Stimulated activated CD8-positive, alpha-beta memory T cell treated with anti-CD3 and anti-CD28 coated beads, Interleukin-12 subunit alpha, Interleukin-12 subunit beta, amount 100 ng/mL, for 24 hours (primary cell): ENCODE results near the gene CRHR1.
"Not testable (repeated sequence)": the region's sequence is repeated elsewhere in the genome, so short reads cannot be mapped to it uniquely, and the experiment has no call there.

ENCODE experiments used
- DNase-seq: peaks from one replicate; pipeline ENCODE4 v3.0.0-alpha.2; 2020; ENCODE audit errors: extremely low read depth

The CRHR1 gene

GRCh38 chr17:45784293-45784740 lies at the start of gene CRHR1:
TSS of gene CRHR1 (plus strand) at chr17:45784320. CDS start at chr17:45784545, 225 bp downstream.
- no peak for DNase-seq

- DNase-seq: no peak
Observed at GRCh38 chr17:45734598-45734997, 49.5 kb upstream of the CRHR1 start.

- DNase-seq: no peak
Observed at GRCh38 chr17:45735488-45735887, 48.6 kb upstream of the CRHR1 start.

- no peak for DNase-seq
Observed at GRCh38 chr17:45739786-45740185, 44.3 kb upstream of the CRHR1 start.

- DNase-seq: no peak
Observed at GRCh38 chr17:45740553-45741330, 43.4 kb upstream of the CRHR1 start.

- no peak for DNase-seq
Observed at GRCh38 chr17:45742251-45742650, 41.9 kb upstream of the CRHR1 start.

- DNase-seq: no peak
Observed at GRCh38 chr17:45743626-45744326, 40.3 kb upstream of the CRHR1 start.

GRCh38 chr17:45744826-45745225 lies 39.3 kb upstream of the CRHR1 start:
- not testable (repeated sequence) for DNase-seq

GRCh38 chr17:45745601-45746494 lies 38.3 kb upstream of the CRHR1 start:
- DNase-seq: no peak

- DNase-seq: no peak
Observed at GRCh38 chr17:45747911-45748310, 36.2 kb upstream of the CRHR1 start.

GRCh38 chr17:45748731-45749310 lies 35.3 kb upstream of the CRHR1 start:
- DNase-seq: no peak

- DNase-seq: no peak
Observed at GRCh38 chr17:45749831-45750335, 34.2 kb upstream of the CRHR1 start.

GRCh38 chr17:45750779-45751440 lies 33.2 kb upstream of the CRHR1 start:
- no peak for DNase-seq

GRCh38 chr17:45751466-45751865 lies 32.7 kb upstream of the CRHR1 start:
- DNase-seq: no peak

GRCh38 chr17:45752246-45752645 lies 31.9 kb upstream of the CRHR1 start:
- no peak for DNase-seq

GRCh38 chr17:45753645-45754225 lies 30.4 kb upstream of the CRHR1 start:
- DNase-seq: no peak

- no peak for DNase-seq
Observed at GRCh38 chr17:45755050-45755449, 29.1 kb upstream of the CRHR1 start.

- no peak for DNase-seq
Observed at GRCh38 chr17:45756266-45756991, 27.7 kb upstream of the CRHR1 start.

- DNase-seq: no peak
Observed at GRCh38 chr17:45757431-45758218, 26.5 kb upstream of the CRHR1 start.
